WTC11 (cell line): ENCODE data around the gene SH3BGR. TPM values are rescaled to one million over a fixed set of nuclear protein-coding genes. Genes with fewer than 3 reads are reported as not detected.

Source experiments
- ATAC-seq: fragments of 200-7000 bp; cut with Tn5 transposase; 2 replicates; pipeline ENCODE4 v1.10.0; 2021; ENCODE audit warnings: mild to moderate bottlenecking, moderate library complexity
- CTCF ChIA-PET: fragments of 300-600 bp; sonication (Branson Sonifier 250); formaldehyde crosslinking; loops from one replicate; lab custom pipeline; 2021; ENCODE audit warnings: antibody characterized with exemption; lab: Charles Lee
- POLR2A ChIA-PET: fragments of 350-600 bp; sonication (Branson Sonifier 250); formaldehyde crosslinking; loops from one replicate; lab custom pipeline; 2021; ENCODE audit warnings: antibody characterized with exemption; lab: Charles Lee
- DNase-seq: peaks from one replicate; pipeline ENCODE4 v3.0.0; 2021; ENCODE audit warnings: low spot score
- H3K27ac Mint-ChIP-seq: 2 replicates; pipeline ENCODE4 v1.8.0; 2021; ENCODE audit warnings: mixed read lengths
- H3K27me3 Mint-ChIP-seq: 2 replicates; pipeline ENCODE4 v1.8.0; 2021; ENCODE audit warnings: low read depth, mild to moderate bottlenecking, moderate library complexity, mixed read lengths
- H3K36me3 Mint-ChIP-seq: 2 replicates; pipeline ENCODE4 v1.8.0; 2021; ENCODE audit warnings: mixed read lengths
- H3K4me1 Mint-ChIP-seq: 2 replicates; pipeline ENCODE4 v1.8.0; 2022; ENCODE audit warnings: mixed read lengths
- H3K4me3 Mint-ChIP-seq: 2 replicates; pipeline ENCODE4 v1.8.0; 2021; ENCODE audit warnings: mild to moderate bottlenecking, moderate library complexity, mixed read lengths
- H3K9me3 Mint-ChIP-seq: 2 replicates; pipeline ENCODE4 v1.8.0; 2021; ENCODE audit warnings: mixed read lengths
- ATF3 ChIP-seq: sonication (generic); formaldehyde crosslinking; conservative IDR thresholded peaks from 2 replicates; pipeline ENCODE4 v1.8.1; 2022; ENCODE audit warnings: mild to moderate bottlenecking, missing genetic modification reagents
- CREB1 ChIP-seq: sonication (generic); formaldehyde crosslinking; IDR thresholded peaks from 2 replicates; pipeline ENCODE4 v1.8.0; 2023; ENCODE audit warnings: mild to moderate bottlenecking, missing genetic modification reagents
- ELF4 ChIP-seq: sonication (generic); formaldehyde crosslinking; IDR thresholded peaks from 2 replicates; pipeline ENCODE4 v1.8.1; 2022; ENCODE audit warnings: low read depth, mild to moderate bottlenecking, moderate library complexity, missing genetic modification reagents
- FOXJ3 ChIP-seq: sonication (generic); formaldehyde crosslinking; IDR thresholded peaks from 2 replicates; pipeline ENCODE4 v1.9.0; 2021; ENCODE audit warnings: missing genetic modification reagents, mild to moderate bottlenecking, borderline replicate concordance
- FOXK1 ChIP-seq: sonication (generic); formaldehyde crosslinking; IDR thresholded peaks from 2 replicates; pipeline ENCODE4 v1.8.0; 2022; ENCODE audit warnings: mild to moderate bottlenecking, moderate library complexity, missing genetic modification reagents
- GRHL2 ChIP-seq: fragments of 250-450 bp; sonication (Bioruptor Pico); IDR thresholded peaks from 2 replicates; pipeline ENCODE4 v1.8.0; 2022; ENCODE audit warnings: mild to moderate bottlenecking, moderate library complexity; ENCODE audit not compliant: insufficient replicate concordance, severe bottlenecking
- HMGA2 ChIP-seq: fragments of 250-450 bp; sonication (Bioruptor Pico); IDR thresholded peaks from 2 replicates; pipeline ENCODE4 v1.4.0; 2021; ENCODE audit warnings: mild to moderate bottlenecking, moderate library complexity
- HMGXB4 ChIP-seq: sonication (generic); formaldehyde crosslinking; IDR thresholded peaks from 2 replicates; pipeline ENCODE4 v1.8.1; 2023; ENCODE audit warnings: mild to moderate bottlenecking, moderate library complexity, missing genetic modification reagents
- MXD4 ChIP-seq: fragments of 250-450 bp; sonication (Bioruptor Pico); IDR thresholded peaks from 2 replicates; pipeline ENCODE4 v1.8.0; 2021; ENCODE audit warnings: mild to moderate bottlenecking, moderate library complexity, borderline replicate concordance
- NFATC4 ChIP-seq: fragments of 250-450 bp; sonication (Bioruptor Pico); IDR thresholded peaks from 2 replicates; pipeline ENCODE4 v1.9.0; 2021; ENCODE audit warnings: mild to moderate bottlenecking
- PRDM15 ChIP-seq: sonication (generic); formaldehyde crosslinking; IDR thresholded peaks from 2 replicates; pipeline ENCODE4 v1.8.0; 2022; ENCODE audit warnings: missing genetic modification reagents
- PRRX2 ChIP-seq: fragments of 250-450 bp; sonication (Bioruptor Pico); IDR thresholded peaks from 2 replicates; pipeline ENCODE4 v1.8.0; 2021; ENCODE audit warnings: mild to moderate bottlenecking
- RORB ChIP-seq: fragments of 250-450 bp; sonication (Bioruptor Pico); IDR thresholded peaks from 2 replicates; pipeline ENCODE4 v1.9.0; 2021; ENCODE audit warnings: mild to moderate bottlenecking
- SMAD3 ChIP-seq: sonication (generic); formaldehyde crosslinking; IDR thresholded peaks from 2 replicates; pipeline ENCODE4 v1.8.0; 2022; ENCODE audit warnings: missing genetic modification reagents, mild to moderate bottlenecking, borderline replicate concordance
- TEAD4 ChIP-seq: sonication (generic); formaldehyde crosslinking; IDR thresholded peaks from 2 replicates; pipeline ENCODE4 v1.8.0; 2022; ENCODE audit warnings: mild to moderate bottlenecking, missing genetic modification reagents
- ZNF219 ChIP-seq: sonication (generic); formaldehyde crosslinking; IDR thresholded peaks from 2 replicates; pipeline ENCODE4 v1.8.0; 2023; ENCODE audit warnings: missing genetic modification reagents, mild to moderate bottlenecking, borderline replicate concordance
- ZNF232 ChIP-seq: sonication (generic); formaldehyde crosslinking; IDR thresholded peaks from 2 replicates; pipeline ENCODE4 v1.8.0; 2022; ENCODE audit warnings: mild to moderate bottlenecking, missing genetic modification reagents
- ZNF671 ChIP-seq: fragments of 250-450 bp; sonication (Bioruptor Pico); IDR thresholded peaks from 2 replicates; pipeline ENCODE4 v1.8.0; 2021; ENCODE audit warnings: mild to moderate bottlenecking
- total RNA-seq: library from RNA; stranded (reverse); gene quantifications from 3 replicates; pipeline ENCODE4 v1.2.3, GENCODE V29; 2021
- TF ChIP-seq, protein P1 (sequence below): sonication (generic); formaldehyde crosslinking; IDR thresholded peaks from 2 replicates; pipeline ENCODE4 v1.8.0; 2022; ENCODE audit warnings: mild to moderate bottlenecking, missing genetic modification reagents
- TF ChIP-seq, protein P2 (sequence below): fragments of 250-450 bp; sonication (Bioruptor Pico); IDR thresholded peaks from 2 replicates; pipeline ENCODE4 v1.8.0; 2021; ENCODE audit warnings: mild to moderate bottlenecking
- TF ChIP-seq, protein P3 (sequence below): sonication (generic); formaldehyde crosslinking; IDR thresholded peaks from 2 replicates; pipeline ENCODE4 v1.8.1; 2022; ENCODE audit warnings: mild to moderate bottlenecking, missing genetic modification reagents, moderate library complexity, borderline replicate concordance

Gene SH3BGR
- total RNA-seq, 1 experiment from 2014 or later, result 3.2 TPM

DNA sequence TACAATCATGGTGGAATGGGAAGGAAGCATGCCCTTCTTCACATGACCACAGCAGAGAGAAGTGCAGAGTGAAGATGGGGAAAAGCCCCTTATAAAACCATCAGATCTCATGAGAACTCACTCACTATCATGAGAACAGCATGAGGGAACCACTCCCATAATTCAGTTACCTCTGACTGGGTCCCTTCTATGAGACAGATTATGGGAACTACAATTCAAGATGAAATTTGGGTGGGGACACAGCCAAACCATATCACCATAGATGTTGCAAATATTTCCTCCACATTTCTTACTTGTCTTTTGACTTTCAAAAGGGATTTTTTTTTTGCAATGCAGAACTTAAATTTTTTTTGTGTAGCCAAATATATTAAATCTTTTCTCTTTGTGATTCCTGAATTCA lies 14.8 kb downstream of the SH3BGR start:
- CTCF ChIA-PET, result no interaction called here
- ATAC-seq, result no peak

GRCh38 chr21:39467746-39468145 lies 16.0 kb downstream of the SH3BGR start:
- no peaks in the 10 kb centered on the region for H3K27me3 Mint-ChIP-seq
- no peak for DNase-seq
- no peak for ATAC-seq
- H3K36me3 Mint-ChIP-seq, result peaks cover 9% of the 10 kb centered on the region; the same call in 1 of the 2 replicates
- no peak overlapping the region for H3K4me3 Mint-ChIP-seq
- H3K4me1 Mint-ChIP-seq, result peaks cover 11% of the 10 kb centered on the region
- H3K9me3 Mint-ChIP-seq, result peaks cover 9% of the 10 kb centered on the region
- TF ChIP-seq ATF3 (CRISPR knock-in tag), result no peak
- TF ChIP-seq, protein P1, sequence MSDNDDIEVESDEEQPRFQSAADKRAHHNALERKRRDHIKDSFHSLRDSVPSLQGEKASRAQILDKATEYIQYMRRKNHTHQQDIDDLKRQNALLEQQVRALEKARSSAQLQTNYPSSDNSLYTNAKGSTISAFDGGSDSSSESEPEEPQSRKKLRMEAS, result no peak
- TF ChIP-seq, protein P2, sequence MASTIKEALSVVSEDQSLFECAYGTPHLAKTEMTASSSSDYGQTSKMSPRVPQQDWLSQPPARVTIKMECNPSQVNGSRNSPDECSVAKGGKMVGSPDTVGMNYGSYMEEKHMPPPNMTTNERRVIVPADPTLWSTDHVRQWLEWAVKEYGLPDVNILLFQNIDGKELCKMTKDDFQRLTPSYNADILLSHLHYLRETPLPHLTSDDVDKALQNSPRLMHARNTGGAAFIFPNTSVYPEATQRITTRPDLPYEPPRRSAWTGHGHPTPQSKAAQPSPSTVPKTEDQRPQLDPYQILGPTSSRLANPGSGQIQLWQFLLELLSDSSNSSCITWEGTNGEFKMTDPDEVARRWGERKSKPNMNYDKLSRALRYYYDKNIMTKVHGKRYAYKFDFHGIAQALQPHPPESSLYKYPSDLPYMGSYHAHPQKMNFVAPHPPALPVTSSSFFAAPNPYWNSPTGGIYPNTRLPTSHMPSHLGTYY (CRISPR knock-in tag), result no peak
- no peak for TF ChIP-seq GRHL2
- TF ChIP-seq ZNF219 (CRISPR knock-in tag), result no peak
- no peak for TF ChIP-seq FOXK1 (CRISPR knock-in tag)
- no peak for TF ChIP-seq NFATC4 (CRISPR knock-in tag)
- TF ChIP-seq HMGXB4, result no peak
- no peak for TF ChIP-seq ELF4
- no peak for TF ChIP-seq RORB (CRISPR knock-in tag)
- TF ChIP-seq SMAD3 (CRISPR knock-in tag), result no peak
- TF ChIP-seq HMGA2 (CRISPR knock-in tag), result no peak
- TF ChIP-seq ZNF671 (CRISPR knock-in tag), result no peak
- no peak for TF ChIP-seq CREB1 (CRISPR knock-in tag)
- TF ChIP-seq FOXJ3, result no peak
- TF ChIP-seq PRRX2, result no peak
- no peak for TF ChIP-seq TEAD4 (CRISPR knock-in tag)
- no peak overlapping the region for H3K27ac Mint-ChIP-seq
- POLR2A ChIA-PET, result no interaction called here
- CTCF ChIA-PET, result no interaction called here

More for the DNA sequence above, 14.8 kb downstream of the SH3BGR start:
- H3K4me1 Mint-ChIP-seq, result peaks cover 7% of the 10 kb centered on the region
- peaks cover 9% of the 10 kb centered on the region for H3K9me3 Mint-ChIP-seq
- no peak overlapping the region for H3K27ac Mint-ChIP-seq
- TF ChIP-seq PRDM15 (CRISPR knock-in tag), result no peak
- no peak for TF ChIP-seq MXD4 (CRISPR knock-in tag)
- TF ChIP-seq CREB1 (CRISPR knock-in tag), result no peak
- TF ChIP-seq ZNF232 (CRISPR knock-in tag), result no peak
- TF ChIP-seq, protein P3, sequence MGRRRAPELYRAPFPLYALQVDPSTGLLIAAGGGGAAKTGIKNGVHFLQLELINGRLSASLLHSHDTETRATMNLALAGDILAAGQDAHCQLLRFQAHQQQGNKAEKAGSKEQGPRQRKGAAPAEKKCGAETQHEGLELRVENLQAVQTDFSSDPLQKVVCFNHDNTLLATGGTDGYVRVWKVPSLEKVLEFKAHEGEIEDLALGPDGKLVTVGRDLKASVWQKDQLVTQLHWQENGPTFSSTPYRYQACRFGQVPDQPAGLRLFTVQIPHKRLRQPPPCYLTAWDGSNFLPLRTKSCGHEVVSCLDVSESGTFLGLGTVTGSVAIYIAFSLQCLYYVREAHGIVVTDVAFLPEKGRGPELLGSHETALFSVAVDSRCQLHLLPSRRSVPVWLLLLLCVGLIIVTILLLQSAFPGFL (CRISPR knock-in tag), result no peak
- no peak overlapping the region for H3K4me3 Mint-ChIP-seq
- H3K27me3 Mint-ChIP-seq, result no peaks in the 10 kb centered on the region
- DNase-seq, result no peak
- POLR2A ChIA-PET, result no interaction called here
- H3K36me3 Mint-ChIP-seq, result peaks cover 9% of the 10 kb centered on the region; the same call in 1 of the 2 replicates
